ENCODE results near the gene ITGB3.

The ITGB3 gene

GRCh38 chr17:47276444-47276843 lies 22.8 kb downstream of the ITGB3 start:
- DNase-seq (ENCODE audit: low read depth) = no peak

- no peak for DNase-seq (ENCODE audit: low read depth)
Measured at GRCh38 chr17:47276868-47277267, 23.2 kb downstream of the ITGB3 start.

DNA sequence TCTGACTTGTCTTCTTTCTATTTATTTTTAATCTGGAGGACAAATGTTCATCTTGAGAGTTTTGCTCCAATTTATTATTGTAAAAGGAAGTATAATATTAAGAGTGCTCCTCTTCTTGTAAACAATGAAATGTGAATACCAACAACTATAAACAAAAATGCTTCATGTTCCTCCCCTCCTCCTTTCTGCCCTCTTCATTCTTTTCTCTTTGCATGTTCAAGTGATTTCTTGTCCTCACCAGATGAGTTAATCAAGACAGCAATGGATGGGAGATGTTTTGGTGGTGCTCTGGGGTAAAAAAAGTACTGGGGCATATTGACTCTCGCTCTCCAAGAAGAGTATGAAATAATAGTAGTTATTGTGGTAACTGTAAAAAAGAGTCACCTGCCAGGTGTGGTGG lies 24.3 kb downstream of the ITGB3 start:
- no peak for DNase-seq (ENCODE audit: low read depth)

- no peak for DNase-seq (ENCODE audit: low read depth)
Measured at GRCh38 chr17:47278561-47278960, 24.9 kb downstream of the ITGB3 start.

GRCh38 chr17:47279062-47279801 lies 25.6 kb downstream of the ITGB3 start:
- DNase-seq (ENCODE audit: low read depth) = no peak

- DNase-seq (ENCODE audit: low read depth) = no peak
Measured at GRCh38 chr17:47280072-47280811, 26.6 kb downstream of the ITGB3 start.

DNA sequence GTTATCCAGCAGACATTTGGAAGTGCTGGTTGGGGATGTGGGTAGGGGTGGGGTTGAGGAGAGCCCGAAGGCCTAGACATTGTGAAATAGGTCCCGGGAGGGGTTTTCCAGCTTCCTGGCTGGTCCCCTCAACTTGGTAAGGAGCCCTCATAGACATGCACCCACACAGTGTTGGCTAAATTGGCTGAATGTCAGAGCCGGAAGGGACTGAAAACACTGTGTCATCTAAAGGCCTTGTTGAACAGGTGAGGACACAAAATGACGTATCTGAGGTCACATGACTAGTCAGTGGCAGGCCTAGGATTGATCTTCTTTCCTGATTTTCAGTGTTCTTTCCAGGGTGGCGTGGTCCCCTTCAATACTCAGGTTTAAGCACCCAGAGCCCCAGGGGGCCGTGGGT lies 27.6 kb downstream of the ITGB3 start:
- no peak for DNase-seq (ENCODE audit: low read depth)

GRCh38 chr17:47285003-47285402 lies 31.4 kb downstream of the ITGB3 start:
- DNase-seq (ENCODE audit: low read depth) = no peak

GRCh38 chr17:47286198-47286914 lies 32.7 kb downstream of the ITGB3 start:
- no peak for DNase-seq (ENCODE audit: low read depth)

DNA sequence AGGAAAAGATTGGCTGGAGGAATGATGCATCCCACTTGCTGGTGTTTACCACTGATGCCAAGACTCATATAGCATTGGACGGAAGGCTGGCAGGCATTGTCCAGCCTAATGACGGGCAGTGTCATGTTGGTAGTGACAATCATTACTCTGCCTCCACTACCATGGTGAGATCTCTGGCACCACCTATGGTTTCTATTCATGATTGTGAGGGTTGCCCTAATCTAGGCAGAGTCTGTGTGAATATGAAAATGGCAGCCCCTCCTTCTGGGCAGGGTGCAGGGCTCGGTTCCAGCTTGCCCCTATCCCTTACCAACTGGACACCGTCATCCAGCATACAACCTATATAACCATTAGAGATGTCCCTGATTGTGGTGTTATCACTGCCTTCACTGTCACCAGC lies 33.4 kb downstream of the ITGB3 start:
- DNase-seq (ENCODE audit: low read depth) = no peak

DNA sequence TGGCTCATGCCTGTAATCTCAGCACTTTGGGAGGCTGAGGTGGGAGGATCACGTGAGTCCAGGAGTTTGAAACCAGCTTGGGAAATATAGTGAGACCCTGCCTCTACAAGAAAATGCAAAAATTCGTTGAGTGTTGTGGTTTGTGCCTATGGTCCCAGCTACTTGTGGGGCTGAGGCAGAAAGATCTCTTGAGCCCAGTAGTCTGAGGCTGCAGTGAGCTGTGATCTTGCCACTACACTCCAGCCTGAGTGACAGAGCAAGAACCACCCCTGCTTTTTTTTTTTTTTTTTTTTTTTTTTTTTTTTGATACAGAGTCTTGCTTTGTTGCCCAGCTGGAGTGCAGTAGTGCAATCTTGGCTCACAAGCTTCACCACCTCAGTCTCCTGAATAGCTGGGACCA lies 34.0 kb downstream of the ITGB3 start:
- no peak for DNase-seq (ENCODE audit: low read depth)

GRCh38 chr17:47288531-47289116 lies 35.0 kb downstream of the ITGB3 start:
- no peak for DNase-seq (ENCODE audit: low read depth)

- no peak for DNase-seq (ENCODE audit: low read depth)
Measured at GRCh38 chr17:47289302-47289701, 35.7 kb downstream of the ITGB3 start.

- DNase-seq (ENCODE audit: low read depth) = no peak
Measured at GRCh38 chr17:47290870-47291241, 37.2 kb downstream of the ITGB3 start.

DNA sequence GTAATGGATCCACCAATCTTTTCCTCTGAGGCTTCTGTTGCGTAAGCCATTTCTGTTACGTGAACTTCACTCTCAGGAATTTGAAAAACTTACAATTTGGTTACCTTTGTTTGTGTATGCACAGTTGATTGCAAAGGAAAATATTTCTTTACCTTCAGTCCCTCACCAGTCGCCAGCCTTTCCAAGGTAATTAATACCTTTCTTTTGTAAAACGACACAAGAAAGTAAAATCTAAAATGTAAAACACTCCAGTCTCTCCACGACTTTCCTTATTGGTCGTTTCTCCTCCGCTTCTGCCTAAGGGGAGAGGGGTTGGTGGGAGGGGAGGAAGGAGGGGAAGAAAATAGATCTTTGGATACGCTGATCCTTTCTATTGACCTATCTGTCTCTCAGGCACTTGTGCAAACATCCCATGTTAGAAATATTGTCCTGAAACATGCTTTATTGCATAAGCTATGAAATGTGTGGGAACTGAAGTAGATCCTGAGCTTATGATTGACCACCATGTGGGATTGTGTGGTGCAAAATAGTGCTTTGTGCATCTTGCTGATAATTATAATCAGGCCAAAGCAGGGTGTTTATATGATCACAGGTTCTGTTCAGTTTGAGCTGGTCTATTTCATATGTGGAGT lies 37.7 kb downstream of the ITGB3 start:
- no peak for DNase-seq (ENCODE audit: low read depth)

DNA sequence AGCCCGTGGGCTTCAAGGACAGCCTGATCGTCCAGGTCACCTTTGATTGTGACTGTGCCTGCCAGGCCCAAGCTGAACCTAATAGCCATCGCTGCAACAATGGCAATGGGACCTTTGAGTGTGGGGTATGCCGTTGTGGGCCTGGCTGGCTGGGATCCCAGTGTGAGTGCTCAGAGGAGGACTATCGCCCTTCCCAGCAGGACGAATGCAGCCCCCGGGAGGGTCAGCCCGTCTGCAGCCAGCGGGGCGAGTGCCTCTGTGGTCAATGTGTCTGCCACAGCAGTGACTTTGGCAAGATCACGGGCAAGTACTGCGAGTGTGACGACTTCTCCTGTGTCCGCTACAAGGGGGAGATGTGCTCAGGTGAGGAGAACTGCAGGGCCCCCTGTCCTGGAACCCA lies 38.6 kb downstream of the ITGB3 start:
- DNase-seq (ENCODE audit: low read depth) = no peak

DNA sequence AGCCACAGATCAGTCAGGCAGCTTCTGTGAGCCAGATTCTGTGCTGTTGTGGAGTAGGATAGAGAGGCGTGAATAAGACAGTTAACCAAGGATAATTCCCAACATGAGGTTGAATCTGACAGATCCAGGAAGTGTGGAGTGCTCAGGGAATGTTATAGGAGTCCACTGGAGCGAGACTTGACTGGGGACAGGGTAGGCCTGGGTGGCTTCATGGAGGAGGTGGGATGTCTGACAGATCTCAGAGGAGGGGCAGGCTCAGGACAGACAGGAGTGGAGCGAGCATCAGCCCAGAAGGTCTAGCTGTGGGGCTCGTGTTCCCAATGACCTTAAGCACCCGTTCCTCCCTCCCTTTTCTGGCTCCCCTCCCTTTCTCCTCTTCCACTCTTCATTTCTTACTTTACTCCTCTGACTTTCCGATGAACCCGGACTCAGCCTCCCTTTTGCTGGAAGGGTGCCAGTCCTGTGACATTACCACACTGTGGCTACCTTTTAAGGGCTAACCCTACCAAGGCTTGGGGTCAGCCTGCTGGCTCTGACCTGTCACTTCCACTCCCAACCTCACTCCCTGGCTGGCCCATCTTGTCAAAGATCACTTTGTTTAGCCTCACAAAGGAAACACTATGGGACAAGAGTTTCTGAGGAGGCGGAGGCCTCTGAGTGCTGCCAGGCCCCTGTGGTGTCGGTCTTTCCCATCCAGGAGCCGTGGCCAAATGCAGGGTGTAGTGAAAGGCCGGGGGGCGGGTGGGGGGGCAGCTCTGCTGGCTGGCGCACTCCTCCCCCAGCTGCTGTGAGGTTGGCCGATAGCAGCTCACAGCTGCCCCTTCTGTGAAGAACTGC lies 41.6 kb downstream of the ITGB3 start:
- no peak for DNase-seq (ENCODE audit: low read depth)

DNA sequence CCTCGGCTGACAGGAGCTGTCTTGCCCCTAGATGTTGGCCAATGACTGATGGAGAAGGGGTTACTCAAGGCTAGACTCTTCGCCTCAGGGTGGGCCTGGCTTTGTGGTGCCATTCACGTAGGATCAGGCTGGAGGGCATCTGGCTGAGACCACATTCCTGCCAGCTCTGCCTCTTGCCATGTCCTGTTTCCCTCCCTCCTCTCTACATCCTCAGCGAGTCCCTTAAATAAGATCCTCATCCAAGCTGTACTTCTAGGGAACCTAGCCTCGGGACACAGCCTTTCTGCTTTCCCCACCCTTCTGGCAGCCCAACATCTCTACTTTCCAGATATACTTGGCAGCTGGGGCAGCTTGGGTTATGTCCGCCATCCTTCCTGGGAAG lies 42.2 kb downstream of the ITGB3 start:
- DNase-seq (ENCODE audit: low read depth) = no peak

- no peak for DNase-seq (ENCODE audit: low read depth)
Measured at GRCh38 chr17:47297661-47298400, 44.2 kb downstream of the ITGB3 start.

DNA sequence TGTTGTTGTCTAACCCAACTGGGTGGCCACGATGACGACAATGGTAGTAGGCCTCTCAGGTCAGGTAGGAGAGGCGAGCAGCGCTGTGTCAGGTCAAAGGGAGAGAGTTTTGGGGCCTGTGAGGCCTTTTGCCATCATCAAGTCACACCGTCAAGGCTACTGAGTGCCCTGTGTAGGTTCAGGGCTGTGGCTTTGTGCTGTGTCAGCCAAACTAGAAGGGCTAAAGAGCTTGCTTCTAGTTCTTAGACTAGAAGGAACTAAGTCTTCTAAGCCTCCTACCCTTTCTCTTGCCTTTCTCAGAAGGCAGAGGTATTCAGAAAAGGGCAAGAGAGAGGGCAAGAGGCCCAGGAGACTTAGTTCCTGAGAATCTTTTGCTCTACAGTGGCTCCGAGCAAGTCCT lies 45.1 kb downstream of the ITGB3 start:
- no peak for DNase-seq (ENCODE audit: low read depth)
